Karpas-422 (cell line): ENCODE results near the gene RIPOR3. TPM values are rescaled to one million over a fixed set of nuclear protein-coding genes. Genes with fewer than 3 reads are reported as not detected.

ENCODE experiments used
- DNase-seq: peaks from one replicate; pipeline ENCODE4 v3.0.0-alpha.2; 2015
- H2AFZ ChIP-seq: fragments of 200-600 bp; sonication (generic); 2 replicates; pipeline ENCODE4 v1.6.1; 2014; ENCODE audit warnings: antibody characterized with exemption, low read length, mixed read lengths
- H3K27ac ChIP-seq: fragments of 200-600 bp; sonication (generic); 2 replicates; pipeline ENCODE4 v1.5.1; 2014; ENCODE audit warnings: mild to moderate bottlenecking, low read length, moderate library complexity
- H3K27me3 ChIP-seq: fragments of 200-600 bp; sonication (generic); 2 replicates; pipeline ENCODE4 v1.6.1; 2014; ENCODE audit warnings: low read length, mixed read lengths
- H3K36me3 ChIP-seq: fragments of 200-600 bp; sonication (generic); 2 replicates; pipeline ENCODE4 v1.6.1; 2014; ENCODE audit warnings: low read length, mixed read lengths; ENCODE audit not compliant: insufficient read depth
- H3K4me1 ChIP-seq: fragments of 200-600 bp; sonication (generic); 2 replicates; pipeline ENCODE4 v1.6.1; 2014; ENCODE audit warnings: mild to moderate bottlenecking, low read length, mixed read lengths
- H3K4me2 ChIP-seq: fragments of 200-600 bp; sonication (generic); 2 replicates; pipeline ENCODE4 v1.6.1; 2014; ENCODE audit warnings: low read length, low read depth, mild to moderate bottlenecking; ENCODE audit not compliant: poor library complexity, severe bottlenecking
- H3K4me3 ChIP-seq: fragments of 200-600 bp; sonication (generic); 2 replicates; pipeline ENCODE4 v1.5.1; 2014; ENCODE audit warnings: mild to moderate bottlenecking, antibody characterized with exemption, low read length, mixed read lengths
- H3K79me2 ChIP-seq: fragments of 200-600 bp; sonication (generic); 2 replicates; pipeline ENCODE4 v1.6.1; 2014; ENCODE audit warnings: mild to moderate bottlenecking, low read length, mixed read lengths
- H3K9ac ChIP-seq: fragments of 200-600 bp; sonication (generic); 2 replicates; pipeline ENCODE4 v1.6.0; 2014; ENCODE audit warnings: low read length
- H3K9me2 ChIP-seq: fragments of 200-600 bp; sonication (generic), shearing (Covaris generic); replicated peaks from 2 replicates; pipeline ENCODE4 v1.6.0; 2014; ENCODE audit warnings: mild to moderate bottlenecking, low read length, moderate library complexity; ENCODE audit not compliant: insufficient read depth
- H3K9me3 ChIP-seq: fragments of 300-700, 200-600 bp; sonication (generic); 2 replicates; pipeline ENCODE4 v1.6.1; 2014; ENCODE audit warnings: low read length, mixed read lengths
- H4K20me1 ChIP-seq: fragments of 200-600 bp; sonication (generic); 2 replicates; pipeline ENCODE4 v1.6.1; 2014; ENCODE audit warnings: mild to moderate bottlenecking, antibody characterized with exemption, low read length, low read depth; ENCODE audit not compliant: insufficient read depth
- total RNA-seq: library from RNA; depleted of rRNA; stranded (reverse); fragments of >200 nt; shearing (Covaris generic); gene quantifications from 2 replicates; pipeline ENCODE4 v1.2.3, GENCODE V29; 2014; ENCODE audit warnings: low replicate concordance

The RIPOR3 gene
- total RNA-seq, 1 experiment from 2014 or later, result not detected

- no peak for DNase-seq
- H3K4me3 ChIP-seq, result no peak overlapping the region
- H3K9me3 ChIP-seq, result no peaks in the 10 kb centered on the region
- H3K9me2 ChIP-seq, result no peaks in the 10 kb centered on the region
- H2AFZ ChIP-seq, result peak overlapping the region; percentile 28; the same call in 1 of the 2 replicates
- H3K36me3 ChIP-seq, result no peaks in the 10 kb centered on the region
- H3K4me2 ChIP-seq, result no peak overlapping the region
- H3K27me3 ChIP-seq, result peaks cover 2% of the 10 kb centered on the region; the same call in 1 of the 2 replicates
- no peaks in the 10 kb centered on the region for H4K20me1 ChIP-seq
- no peak overlapping the region for H3K9ac ChIP-seq
- peaks cover 7% of the 10 kb centered on the region for H3K4me1 ChIP-seq
- no peak overlapping the region for H3K27ac ChIP-seq
- H3K79me2 ChIP-seq, result peaks cover 7% of the 10 kb centered on the region
Measured at GRCh38 chr20:50726955-50727791, 35.8 kb upstream of the RIPOR3 start.

GRCh38 chr20:50725724-50726005 lies 34.3 kb upstream of the RIPOR3 start:
- Histone ChIP-seq H2AFZ (no peak overlapping the region), H3K4me1 (peaks cover 6% of the 10 kb centered on the region), H3K27ac (no peak overlapping the region), H3K9me3 (no peaks in the 10 kb centered on the region), H3K9me2 (no peaks in the 10 kb centered on the region), H3K79me2 (no peaks in the 10 kb centered on the region), H3K36me3 (no peaks in the 10 kb centered on the region), H3K4me3 (no peak overlapping the region), H3K9ac (no peak overlapping the region), H4K20me1 (no peaks in the 10 kb centered on the region), H3K27me3 (peaks cover 2% of the 10 kb centered on the region; the same call in 1 of the 2 replicates), H3K4me2 (no peak overlapping the region)
- DNase-seq, result no peak

DNA sequence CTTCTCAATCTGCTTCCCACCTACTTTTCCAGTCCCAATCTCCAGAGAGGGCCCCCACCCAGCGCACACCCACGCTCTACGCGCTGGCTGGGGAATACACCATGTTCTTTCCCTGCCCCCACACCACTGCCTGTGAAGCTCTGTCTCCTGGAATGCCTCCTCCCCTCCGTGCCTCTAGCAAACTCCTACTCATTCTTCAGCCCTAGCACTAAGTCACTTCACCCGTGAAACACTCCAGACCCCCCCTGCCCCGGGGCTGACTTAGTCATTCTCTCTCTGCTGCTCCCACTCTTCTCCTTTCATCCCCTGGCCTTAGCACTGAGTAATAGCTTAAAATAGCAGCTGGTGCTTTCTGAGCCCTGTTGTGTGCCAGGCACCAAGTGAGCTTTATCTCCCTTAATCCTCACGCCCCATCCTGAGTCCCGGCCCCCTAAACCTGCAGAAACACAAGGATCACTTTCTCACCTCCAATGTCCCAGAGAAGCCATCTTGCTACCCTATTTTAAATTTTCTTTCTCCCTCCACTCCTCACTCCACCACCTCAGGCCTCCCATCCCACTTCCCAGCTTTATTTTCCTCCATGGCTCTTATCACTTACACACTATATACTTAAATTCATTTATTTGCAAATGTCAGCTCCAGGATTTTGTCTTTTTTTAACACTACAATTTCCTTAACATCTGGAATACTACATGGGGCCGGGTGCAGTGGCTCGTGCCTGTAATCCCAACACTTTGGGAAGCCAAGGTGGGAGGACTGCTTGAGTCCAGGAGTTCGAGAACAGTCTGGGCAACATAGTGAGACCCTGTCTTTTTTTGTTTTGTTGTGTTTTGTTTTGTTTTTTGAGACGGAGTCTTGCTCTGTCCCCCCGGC lies 33.7 kb upstream of the RIPOR3 start:
- Histone ChIP-seq H3K4me1 (peaks cover under 1% of the 10 kb centered on the region; the same call in 1 of the 2 replicates), H3K9me2 (no peaks in the 10 kb centered on the region), H3K27me3 (peaks cover 2% of the 10 kb centered on the region; the same call in 1 of the 2 replicates), H3K36me3 (no peaks in the 10 kb centered on the region), H3K4me3 (no peak overlapping the region), H3K4me2 (no peak overlapping the region), H2AFZ (no peak overlapping the region), H4K20me1 (no peaks in the 10 kb centered on the region), H3K79me2 (no peaks in the 10 kb centered on the region), H3K9me3 (no peaks in the 10 kb centered on the region), H3K27ac (no peak overlapping the region), H3K9ac (no peak overlapping the region)
- DNase-seq, result no peak

DNA sequence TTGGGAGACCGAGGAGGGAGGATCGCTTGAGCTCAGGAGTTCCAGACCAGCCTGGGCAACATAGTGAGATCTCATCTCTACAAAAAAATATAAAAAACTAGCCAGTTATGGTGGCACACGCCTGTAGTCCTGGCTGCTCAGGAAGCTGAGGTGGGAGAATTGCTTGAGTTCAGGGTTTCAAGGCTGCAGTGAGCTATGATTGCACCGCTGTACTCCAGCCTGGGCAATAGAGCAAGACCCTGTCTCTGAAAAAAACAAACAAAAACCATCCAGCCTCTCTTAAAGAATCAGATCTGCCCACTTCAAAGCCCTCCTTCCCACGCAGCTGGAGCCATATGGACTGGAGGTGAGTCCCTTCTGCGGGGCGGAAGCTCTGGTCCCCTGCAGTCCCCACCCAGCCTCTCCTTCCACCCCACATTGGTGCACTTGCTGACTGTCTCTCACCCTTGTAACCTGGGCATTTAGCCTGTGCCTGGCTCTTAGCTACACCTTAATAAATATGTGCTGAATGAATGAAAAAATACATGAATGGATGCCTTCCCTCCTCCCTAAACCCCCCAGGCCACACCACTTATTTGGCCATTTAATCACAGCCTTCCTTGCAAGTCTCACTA lies 32.9 kb upstream of the RIPOR3 start:
- no peak for DNase-seq
- peaks cover 2% of the 10 kb centered on the region; the same call in 1 of the 2 replicates for H3K27me3 ChIP-seq
- no peak overlapping the region for H3K4me2 ChIP-seq
- no peak overlapping the region for H2AFZ ChIP-seq
- H3K79me2 ChIP-seq, result no peaks in the 10 kb centered on the region
- H3K9me3 ChIP-seq, result no peaks in the 10 kb centered on the region
- no peaks in the 10 kb centered on the region for H3K4me1 ChIP-seq
- no peaks in the 10 kb centered on the region for H3K9me2 ChIP-seq
- H3K27ac ChIP-seq, result no peak overlapping the region
- no peaks in the 10 kb centered on the region for H4K20me1 ChIP-seq
- no peak overlapping the region for H3K9ac ChIP-seq
- no peaks in the 10 kb centered on the region for H3K36me3 ChIP-seq
- H3K4me3 ChIP-seq, result no peak overlapping the region

DNA sequence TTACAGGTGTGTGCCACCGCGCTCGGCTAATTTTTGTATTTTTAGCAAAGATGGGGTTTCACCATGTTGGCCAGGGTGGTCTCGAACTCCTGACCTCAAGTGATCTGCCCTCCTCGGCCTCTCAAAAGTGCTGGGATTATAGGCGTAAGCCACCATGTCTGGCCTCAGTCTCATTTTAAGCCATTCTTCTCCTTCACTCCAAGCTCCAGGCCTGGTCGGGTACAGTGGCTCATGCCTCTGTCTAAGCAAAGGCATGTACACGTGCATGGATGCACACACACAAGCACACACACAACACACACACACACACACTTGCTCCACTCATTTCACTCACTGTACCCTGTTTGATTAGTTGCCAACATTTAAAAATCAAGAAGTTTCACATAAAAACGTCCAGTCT lies 32.3 kb upstream of the RIPOR3 start:
- DNase-seq, result no peak
- Histone ChIP-seq H4K20me1 (no peaks in the 10 kb centered on the region), H3K9me3 (no peaks in the 10 kb centered on the region), H3K9ac (no peak overlapping the region), H3K27ac (no peak overlapping the region), H2AFZ (no peak overlapping the region), H3K36me3 (no peaks in the 10 kb centered on the region), H3K4me2 (no peak overlapping the region), H3K4me3 (no peak overlapping the region), H3K9me2 (no peaks in the 10 kb centered on the region), H3K27me3 (peaks cover 2% of the 10 kb centered on the region; the same call in 1 of the 2 replicates), H3K79me2 (no peaks in the 10 kb centered on the region), H3K4me1 (no peaks in the 10 kb centered on the region)

GRCh38 chr20:50722424-50723155 lies 31.2 kb upstream of the RIPOR3 start:
- Histone ChIP-seq H3K9me2 (no peaks in the 10 kb centered on the region), H3K27me3 (peaks cover 1% of the 10 kb centered on the region; the same call in 1 of the 2 replicates), H3K9me3 (no peaks in the 10 kb centered on the region), H3K9ac (no peak overlapping the region), H4K20me1 (no peaks in the 10 kb centered on the region), H3K27ac (no peak overlapping the region), H3K4me3 (no peak overlapping the region), H3K36me3 (no peaks in the 10 kb centered on the region), H3K4me2 (no peak overlapping the region), H3K79me2 (no peaks in the 10 kb centered on the region), H2AFZ (no peak overlapping the region), H3K4me1 (no peaks in the 10 kb centered on the region)
- DNase-seq, result no peak

GRCh38 chr20:50721881-50722281 lies 30.5 kb upstream of the RIPOR3 start:
- H3K27ac ChIP-seq, result no peak overlapping the region
- H2AFZ ChIP-seq, result no peak overlapping the region
- H4K20me1 ChIP-seq, result no peaks in the 10 kb centered on the region
- H3K27me3 ChIP-seq, result no peaks in the 10 kb centered on the region
- H3K79me2 ChIP-seq, result no peaks in the 10 kb centered on the region
- H3K9me3 ChIP-seq, result no peaks in the 10 kb centered on the region
- H3K4me2 ChIP-seq, result no peak overlapping the region
- no peak for DNase-seq
- H3K36me3 ChIP-seq, result no peaks in the 10 kb centered on the region
- H3K9me2 ChIP-seq, result no peaks in the 10 kb centered on the region
- H3K4me3 ChIP-seq, result no peak overlapping the region
- no peaks in the 10 kb centered on the region for H3K4me1 ChIP-seq
- no peak overlapping the region for H3K9ac ChIP-seq
